Mesenchymal stem cell (in vitro differentiated cells and primary cell): ENCODE data around the gene OTUD5.

Experiments used
- DNase-seq: peaks from one replicate; pipeline ENCODE4 v3.0.0-alpha.2; 2013
- H2AFZ ChIP-seq: one replicate; pipeline ENCODE4 v1.6.1; 2013; ENCODE audit warnings: low read depth, mild to moderate bottlenecking, control low read depth, inconsistent platforms, low read length, moderate library complexity
- H2AK5ac ChIP-seq: 2 replicates; pipeline ENCODE4 v1.6.1; 2013; ENCODE audit warnings: low read length, moderate library complexity, mild to moderate bottlenecking, inconsistent platforms; ENCODE audit not compliant: severe bottlenecking
- H2BK120ac ChIP-seq: one replicate; pipeline ENCODE4 v1.6.1; 2013; ENCODE audit warnings: low read depth, mild to moderate bottlenecking, inconsistent platforms, low read length, moderate library complexity
- H2BK12ac ChIP-seq, 2 experiments: one replicate each; pipeline ENCODE4 v1.6.1; 2013; ENCODE audit warnings: inconsistent platforms in 2 of 2, low read length in 2 of 2, mild to moderate bottlenecking in 2 of 2, moderate library complexity in 2 of 2, control low read depth in 1 of 2
- H2BK15ac ChIP-seq: one replicate; pipeline ENCODE4 v1.6.1; 2013; ENCODE audit warnings: mild to moderate bottlenecking, low read depth, inconsistent platforms; ENCODE audit not compliant: poor library complexity, severe bottlenecking
- H2BK5ac ChIP-seq: 2 replicates; pipeline ENCODE4 v1.6.1; 2013; ENCODE audit warnings: low read depth, mild to moderate bottlenecking, low read length, control low read depth, inconsistent platforms; ENCODE audit not compliant: poor library complexity, severe bottlenecking
- H3K14ac ChIP-seq, 2 experiments: one replicate each; pipeline ENCODE4 v1.6.1; 2013; ENCODE audit warnings: inconsistent platforms in 2 of 2, low read length in 2 of 2, control low read depth in 1 of 2, mild to moderate bottlenecking in 1 of 2, moderate library complexity in 1 of 2
- H3K18ac ChIP-seq, 2 experiments: one replicate each; pipeline ENCODE4 v1.6.1; 2013; ENCODE audit warnings: inconsistent platforms in 2 of 2, low read length in 2 of 2, control low read depth in 1 of 2, low read depth in 1 of 2, mild to moderate bottlenecking in 1 of 2
- H3K23ac ChIP-seq, 2 experiments: one replicate each; pipeline ENCODE4 v1.6.1; 2013; ENCODE audit warnings: inconsistent platforms in 2 of 2, low read length in 2 of 2, mild to moderate bottlenecking in 2 of 2, moderate library complexity in 2 of 2, control low read depth in 1 of 2
- H3K27ac ChIP-seq: 2 replicates; pipeline ENCODE4 v1.5.1; 2013; ENCODE audit warnings: mild to moderate bottlenecking, moderate library complexity, low read length, control low read depth, inconsistent platforms; ENCODE audit not compliant: poor library complexity, severe bottlenecking
- H3K27me3 ChIP-seq, 2 experiments: 2 replicates each; pipeline versions ENCODE4 v1.6.1 to v1.7.0; 2013; ENCODE audit warnings: low read length in 2 of 2, mild to moderate bottlenecking in 2 of 2, moderate library complexity in 2 of 2, control low read depth in 1 of 2, inconsistent platforms in 1 of 2; ENCODE audit not compliant: control insufficient read depth in 1 of 2, insufficient read depth in 1 of 2
- H3K36me3 ChIP-seq, 2 experiments: 2 replicates each; pipeline versions ENCODE4 v1.6.1 to v1.7.0; 2013; ENCODE audit warnings: low read length in 2 of 2, control low read depth in 1 of 2, inconsistent platforms in 1 of 2, low read depth in 1 of 2, mild to moderate bottlenecking in 1 of 2; ENCODE audit not compliant: insufficient read depth in 2 of 2, control insufficient read depth in 1 of 2
- H3K4ac ChIP-seq, 2 experiments: one replicate each; pipeline ENCODE4 v1.6.1; 2013; ENCODE audit warnings: inconsistent platforms in 2 of 2, low read length in 2 of 2, mild to moderate bottlenecking in 2 of 2, moderate library complexity in 2 of 2, control low read depth in 1 of 2, low read depth in 1 of 2
- H3K4me1 ChIP-seq: 2 replicates; pipeline ENCODE4 v1.6.1; 2013; ENCODE audit warnings: low read depth, low read length, control low read depth; ENCODE audit not compliant: control insufficient read depth, insufficient read depth
- H3K4me2 ChIP-seq: 2 replicates; pipeline ENCODE4 v1.6.1; 2013; ENCODE audit warnings: low read length, mild to moderate bottlenecking, inconsistent platforms; ENCODE audit not compliant: poor library complexity, severe bottlenecking
- H3K4me3 ChIP-seq, 2 experiments: 2 replicates each; pipeline versions ENCODE4 v1.5.1 to v1.7.0; 2013; ENCODE audit warnings: low read length in 2 of 2, mild to moderate bottlenecking in 2 of 2, control low read depth in 1 of 2, low read depth in 1 of 2; ENCODE audit not compliant: insufficient read depth in 1 of 2
- H3K79me1 ChIP-seq: replicated peaks from 2 replicates; pipeline ENCODE4 v1.6.1; 2013; ENCODE audit warnings: mild to moderate bottlenecking, control low read depth, low read length, inconsistent platforms; ENCODE audit not compliant: poor library complexity, severe bottlenecking
- H3K9ac ChIP-seq: 2 replicates; pipeline ENCODE4 v1.7.0; 2013; ENCODE audit warnings: mild to moderate bottlenecking, low read length, moderate library complexity
- H3K9me3 ChIP-seq: 2 replicates; pipeline ENCODE4 v1.7.0; 2013; ENCODE audit warnings: mild to moderate bottlenecking, low read length; ENCODE audit not compliant: control insufficient read depth
- H4K8ac ChIP-seq: one replicate; pipeline ENCODE4 v1.6.1; 2013; ENCODE audit warnings: inconsistent platforms, mild to moderate bottlenecking, low read length, moderate library complexity
- H4K91ac ChIP-seq: one replicate; pipeline ENCODE4 v1.6.1; 2013; ENCODE audit warnings: mild to moderate bottlenecking, low read length, inconsistent platforms
- WGBS: methylation state at CpG from one replicate; pipeline ENCODE4 v1.1.7; 2013; ENCODE audit warnings: mixed read lengths; 5-methylcytosine and 5-hydroxymethylcytosine counted together

The OTUD5 gene

GRCh38 chrX:48978226-48978625 is 20.8 kb upstream of the OTUD5 start:
- WGBS, result 96% methylated on average over 4 of the region's 5 CpGs

GRCh38 chrX:48976086-48976485 is 18.7 kb upstream of the OTUD5 start:
- H3K14ac ChIP-seq, result no peak overlapping the region
- H2BK15ac ChIP-seq, result no peak overlapping the region
- peaks cover 0 to 5% of the 10 kb centered on the region in 2 experiments for H3K27me3 ChIP-seq
- no peak overlapping the region for H2BK5ac ChIP-seq
- no peaks in the 10 kb centered on the region for H3K79me1 ChIP-seq
- no peak overlapping the region for H2BK12ac ChIP-seq
- no peak overlapping the region for H3K27ac ChIP-seq
- no peak overlapping the region for H4K8ac ChIP-seq
- no peak overlapping the region for H3K23ac ChIP-seq
- H3K4me3 ChIP-seq, result no peak overlapping the region
- 98% methylated on average over 5 of the region's 6 CpGs for WGBS
- no peak for DNase-seq
- no peak overlapping the region for H2AFZ ChIP-seq
- H3K4me1 ChIP-seq, result peaks cover 2% of the 10 kb centered on the region
- H3K9me3 ChIP-seq, result no peaks in the 10 kb centered on the region
- H3K4me2 ChIP-seq, result no peak overlapping the region
- H2AK5ac ChIP-seq, result no peak overlapping the region
- H4K91ac ChIP-seq, result no peak overlapping the region
- peaks cover 33 to 34% of the 10 kb centered on the region in 2 experiments for H3K36me3 ChIP-seq
- H3K9ac ChIP-seq, result no peak overlapping the region
- no peak overlapping the region for H2BK120ac ChIP-seq
- no peak overlapping the region for H3K4ac ChIP-seq
- H3K18ac ChIP-seq, result no peak overlapping the region

More at GRCh38 chrX:48978226-48978625, 20.8 kb upstream of the OTUD5 start:
- no peaks in the 10 kb centered on the region for H3K4me1 ChIP-seq
- no peak overlapping the region for H3K4me2 ChIP-seq
- no peaks in the 10 kb centered on the region for H3K9me3 ChIP-seq
- no peak overlapping the region for H4K91ac ChIP-seq
- H3K27me3 ChIP-seq, result peaks cover 0 to 5% of the 10 kb centered on the region in 2 experiments
- H2BK120ac ChIP-seq, result no peak overlapping the region
- no peak overlapping the region for H4K8ac ChIP-seq
- no peak for DNase-seq
- H3K27ac ChIP-seq, result no peak overlapping the region
- H2BK15ac ChIP-seq, result no peak overlapping the region
- no peak overlapping the region for H2AK5ac ChIP-seq
- no peak overlapping the region for H3K4ac ChIP-seq
- no peak overlapping the region for H2AFZ ChIP-seq
- no peak overlapping the region for H3K14ac ChIP-seq
- peaks cover 1% of the 10 kb centered on the region for H3K79me1 ChIP-seq
- peaks cover 48 to 53% of the 10 kb centered on the region in 2 experiments for H3K36me3 ChIP-seq
- no peak overlapping the region for H3K18ac ChIP-seq
- H3K23ac ChIP-seq, result no peak overlapping the region
- H2BK12ac ChIP-seq, result no peak overlapping the region
- no peak overlapping the region for H2BK5ac ChIP-seq
- H3K9ac ChIP-seq, result no peak overlapping the region
- H3K4me3 ChIP-seq, result no peak overlapping the region

- H2BK5ac ChIP-seq, result no peak overlapping the region
- no peak overlapping the region for H4K8ac ChIP-seq
- H2AFZ ChIP-seq, result no peak overlapping the region
- H2BK15ac ChIP-seq, result no peak overlapping the region
- 91% methylated on average over 5 of the region's 5 CpGs for WGBS
- no peaks in the 10 kb centered on the region for H3K79me1 ChIP-seq
- H3K9me3 ChIP-seq, result no peaks in the 10 kb centered on the region
- peaks cover 2% of the 10 kb centered on the region for H3K4me1 ChIP-seq
- no peak for DNase-seq
- no peak overlapping the region for H2AK5ac ChIP-seq
- H3K4ac ChIP-seq, result no peak overlapping the region
- H3K27ac ChIP-seq, result no peak overlapping the region
- no peak overlapping the region for H2BK12ac ChIP-seq
- no peak overlapping the region for H4K91ac ChIP-seq
- H3K23ac ChIP-seq, result no peak overlapping the region
- H3K36me3 ChIP-seq, result peaks cover 30 to 31% of the 10 kb centered on the region in 2 experiments
- no peak overlapping the region for H2BK120ac ChIP-seq
- H3K18ac ChIP-seq, result no peak overlapping the region
- no peak overlapping the region for H3K14ac ChIP-seq
- no peak overlapping the region for H3K4me2 ChIP-seq
- H3K27me3 ChIP-seq, result peaks cover 0 to 5% of the 10 kb centered on the region in 2 experiments
- H3K9ac ChIP-seq, result no peak overlapping the region
- H3K4me3 ChIP-seq, result no peak overlapping the region
These were observed 18.1 kb upstream of the OTUD5 start for GRCh38 chrX:48975541-48975940.

GRCh38 chrX:48975041-48975440 is 17.6 kb upstream of the OTUD5 start:
- DNase-seq, result no peak
- H3K23ac ChIP-seq, result no peak overlapping the region
- no peaks in the 10 kb centered on the region for H3K9me3 ChIP-seq
- no peak overlapping the region for H3K9ac ChIP-seq
- H3K4me3 ChIP-seq, result no peak overlapping the region
- H2BK12ac ChIP-seq, result no peak overlapping the region
- no peak overlapping the region for H2BK120ac ChIP-seq
- H2BK5ac ChIP-seq, result no peak overlapping the region
- H3K4ac ChIP-seq, result no peak overlapping the region
- H2AK5ac ChIP-seq, result no peak overlapping the region
- no peak overlapping the region for H4K8ac ChIP-seq
- no peak overlapping the region for H2BK15ac ChIP-seq
- no peak overlapping the region for H2AFZ ChIP-seq
- no peaks in the 10 kb centered on the region for H3K79me1 ChIP-seq
- no peak overlapping the region for H3K27ac ChIP-seq
- peaks cover 3% of the 10 kb centered on the region for H3K4me1 ChIP-seq
- peaks cover 31 to 32% of the 10 kb centered on the region in 2 experiments for H3K36me3 ChIP-seq
- peaks cover 0 to 5% of the 10 kb centered on the region in 2 experiments for H3K27me3 ChIP-seq
- H3K4me2 ChIP-seq, result no peak overlapping the region
- H4K91ac ChIP-seq, result no peak overlapping the region
- no peak overlapping the region for H3K18ac ChIP-seq
- WGBS, result 99% methylated on average over 6 of the region's 7 CpGs
- no peak overlapping the region for H3K14ac ChIP-seq
